DOHH2 (cell line): ENCODE measurements around the gene YIPF3.

Experiments
- CTCF ChIP-seq: fragments of 200-600 bp; sonication (generic); IDR thresholded peaks from one replicate; pipeline ENCODE4 v1.5.1; 2014; ENCODE audit warnings: antibody characterized with exemption, mild to moderate bottlenecking, low read depth, low read length; ENCODE audit not compliant: poor library complexity, severe bottlenecking
- EZH2phosphoT487 ChIP-seq: fragments of 200-600 bp; sonication (generic); IDR thresholded peaks from 2 replicates; pipeline ENCODE4 v1.6.1; 2017; ENCODE audit warnings: borderline replicate concordance, mild to moderate bottlenecking, antibody characterized with exemption, low read length, moderate library complexity, mixed read lengths

GRCh38 chr6:43506667-43507471 is 9.9 kb downstream of the YIPF3 start:
- peak; percentile 96 for TF ChIP-seq CTCF
- no peak for TF ChIP-seq EZH2phosphoT487
